GM18907 (cell line): ENCODE results near the gene SLC66A1.
"Not testable (repeated sequence)": the region's sequence is repeated elsewhere in the genome, so short reads cannot be mapped to it uniquely, and the experiment has no call there.

Source experiments
- ATAC-seq: cut with Tn5 transposase; IDR thresholded peaks from one replicate; pipeline ENCODE4 v1.9.1; 2021; ENCODE audit warnings: mild to moderate bottlenecking, moderate library complexity; ENCODE audit not compliant: unreplicated experiment

The SLC66A1 gene

GRCh38 chr1:19304081-19304480 lies 8.0 kb upstream of the SLC66A1 start:
- not testable (repeated sequence) for ATAC-seq

- ATAC-seq, result no peak
These were observed 6.2 kb upstream of the SLC66A1 start for GRCh38 chr1:19305880-19306279.

- no peak for ATAC-seq
These were observed 5.2 kb upstream of the SLC66A1 start for GRCh38 chr1:19306941-19307340.

GRCh38 chr1:19307794-19308508 lies 4.2 kb upstream of the SLC66A1 start:
- no peak for ATAC-seq

- ATAC-seq, result no peak
These were observed 3.6 kb upstream of the SLC66A1 start for GRCh38 chr1:19308509-19308907.

GRCh38 chr1:19309123-19309813 lies 2.9 kb upstream of the SLC66A1 start:
- ATAC-seq, result no peak

GRCh38 chr1:19310061-19310460 lies 2.1 kb upstream of the SLC66A1 start:
- no peak for ATAC-seq

- no peak for ATAC-seq
These were observed 1.2 kb upstream of the SLC66A1 start for GRCh38 chr1:19310720-19311502.

- peak; percentile 14 for ATAC-seq
These were observed 609 bp upstream of the SLC66A1 start for GRCh38 chr1:19311503-19311930.

- ATAC-seq, result peak; percentile 9
These were observed 883 bp downstream of the SLC66A1 start for GRCh38 chr1:19312782-19313635.

GRCh38 chr1:19313636-19313959 lies 1.5 kb downstream of the SLC66A1 start:
- ATAC-seq, result no peak

- no peak for ATAC-seq
These were observed 2.1 kb downstream of the SLC66A1 start for GRCh38 chr1:19313961-19314882.

GRCh38 chr1:19315378-19316198 lies 3.5 kb downstream of the SLC66A1 start:
- peak; percentile 36 for ATAC-seq

- no peak for ATAC-seq
These were observed 5.2 kb downstream of the SLC66A1 start for GRCh38 chr1:19317126-19317910.

- no peak for ATAC-seq
These were observed 7.1 kb downstream of the SLC66A1 start for GRCh38 chr1:19319196-19319595.

- ATAC-seq, result no peak
These were observed 8.9 kb downstream of the SLC66A1 start for GRCh38 chr1:19321071-19321470.

- ATAC-seq, result no peak
These were observed 10.4 kb downstream of the SLC66A1 start for GRCh38 chr1:19322481-19322880.

GRCh38 chr1:19323987-19324664 lies 12.0 kb downstream of the SLC66A1 start:
- ATAC-seq, result no peak
